VCaP (cell line): Measurements from ENCODE around the gene FGFR2.

Experiments used
- H3K27ac ChIP-seq: fragments of 450-650 bp; 2 replicates; pipeline ENCODE4 v1.5.1; 2017
- TF ChIP-seq, protein P1 (sequence below): fragments of 450-650 bp; conservative IDR thresholded peaks from 2 replicates; pipeline ENCODE4 v1.5.1; 2017; ENCODE audit warnings: mild to moderate bottlenecking, moderate library complexity

FGFR2 gene

DNA sequence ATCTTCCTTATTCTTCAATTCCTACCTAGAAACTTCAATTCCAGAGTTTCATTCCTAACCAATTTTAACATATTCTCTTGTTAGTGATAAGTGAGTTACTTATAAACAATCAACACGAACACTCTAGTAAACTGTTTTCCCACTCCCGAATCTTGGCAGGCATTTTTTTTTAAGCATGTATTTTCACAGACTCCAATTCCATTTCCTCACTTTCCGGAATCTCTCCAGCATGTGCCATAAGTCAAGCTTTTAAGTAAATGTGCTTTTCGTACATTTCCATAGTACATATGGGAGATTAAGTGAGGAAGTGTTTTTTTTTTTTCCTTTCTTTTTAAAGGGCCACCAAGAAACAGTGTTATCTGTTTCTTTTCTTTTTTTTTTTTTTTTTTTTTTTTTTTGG lies 89.1 kb downstream of the FGFR2 start:
- TF ChIP-seq, protein P1, sequence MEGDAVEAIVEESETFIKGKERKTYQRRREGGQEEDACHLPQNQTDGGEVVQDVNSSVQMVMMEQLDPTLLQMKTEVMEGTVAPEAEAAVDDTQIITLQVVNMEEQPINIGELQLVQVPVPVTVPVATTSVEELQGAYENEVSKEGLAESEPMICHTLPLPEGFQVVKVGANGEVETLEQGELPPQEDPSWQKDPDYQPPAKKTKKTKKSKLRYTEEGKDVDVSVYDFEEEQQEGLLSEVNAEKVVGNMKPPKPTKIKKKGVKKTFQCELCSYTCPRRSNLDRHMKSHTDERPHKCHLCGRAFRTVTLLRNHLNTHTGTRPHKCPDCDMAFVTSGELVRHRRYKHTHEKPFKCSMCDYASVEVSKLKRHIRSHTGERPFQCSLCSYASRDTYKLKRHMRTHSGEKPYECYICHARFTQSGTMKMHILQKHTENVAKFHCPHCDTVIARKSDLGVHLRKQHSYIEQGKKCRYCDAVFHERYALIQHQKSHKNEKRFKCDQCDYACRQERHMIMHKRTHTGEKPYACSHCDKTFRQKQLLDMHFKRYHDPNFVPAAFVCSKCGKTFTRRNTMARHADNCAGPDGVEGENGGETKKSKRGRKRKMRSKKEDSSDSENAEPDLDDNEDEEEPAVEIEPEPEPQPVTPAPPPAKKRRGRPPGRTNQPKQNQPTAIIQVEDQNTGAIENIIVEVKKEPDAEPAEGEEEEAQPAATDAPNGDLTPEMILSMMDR, result no peak
- no peak overlapping the region for H3K27ac ChIP-seq

DNA sequence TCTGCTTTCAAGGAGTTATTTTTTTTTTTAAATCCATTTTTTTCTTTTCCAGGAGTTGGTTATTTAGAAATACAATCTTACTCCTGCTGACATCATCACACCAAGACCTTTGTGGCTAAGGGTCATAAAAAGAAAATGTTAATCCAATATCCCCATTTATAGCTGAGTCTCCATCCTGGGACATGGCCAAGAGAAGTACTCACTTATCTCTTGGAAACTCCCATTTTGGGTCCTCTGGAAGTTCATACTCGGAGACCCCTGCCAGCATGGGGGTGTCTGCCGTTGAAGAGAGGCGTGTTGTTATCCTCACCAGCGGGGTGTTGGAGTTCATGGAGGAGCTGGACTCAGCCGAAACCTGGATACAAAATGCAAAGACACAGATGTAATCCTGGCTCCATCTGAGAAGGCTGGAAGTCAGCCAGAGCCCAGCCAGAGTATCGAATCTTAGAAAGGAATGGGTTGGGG lies 94.6 kb downstream of the FGFR2 start:
- H3K27ac ChIP-seq, result no peak overlapping the region
- TF ChIP-seq, protein P1, result no peak

DNA sequence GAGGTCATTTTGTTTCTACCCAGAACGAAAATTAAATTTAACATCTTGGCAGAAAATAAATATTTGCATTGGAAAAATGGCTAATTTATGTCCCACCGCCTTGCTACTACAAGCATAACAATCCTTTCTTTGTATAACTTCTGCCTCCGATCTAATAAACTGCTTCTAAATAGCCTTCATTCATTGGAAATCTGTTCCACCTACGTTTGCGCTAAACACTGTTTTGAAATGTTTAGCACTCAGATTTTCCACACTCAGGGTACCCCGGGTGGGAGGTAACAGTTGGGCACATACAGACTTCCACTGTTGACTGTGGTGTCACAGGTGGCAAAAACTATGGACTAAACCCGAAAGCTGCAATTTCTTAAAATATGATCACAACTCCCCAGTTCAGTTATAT lies 96.4 kb downstream of the FGFR2 start:
- TF ChIP-seq, protein P1, result no peak
- H3K27ac ChIP-seq, result no peak overlapping the region

DNA sequence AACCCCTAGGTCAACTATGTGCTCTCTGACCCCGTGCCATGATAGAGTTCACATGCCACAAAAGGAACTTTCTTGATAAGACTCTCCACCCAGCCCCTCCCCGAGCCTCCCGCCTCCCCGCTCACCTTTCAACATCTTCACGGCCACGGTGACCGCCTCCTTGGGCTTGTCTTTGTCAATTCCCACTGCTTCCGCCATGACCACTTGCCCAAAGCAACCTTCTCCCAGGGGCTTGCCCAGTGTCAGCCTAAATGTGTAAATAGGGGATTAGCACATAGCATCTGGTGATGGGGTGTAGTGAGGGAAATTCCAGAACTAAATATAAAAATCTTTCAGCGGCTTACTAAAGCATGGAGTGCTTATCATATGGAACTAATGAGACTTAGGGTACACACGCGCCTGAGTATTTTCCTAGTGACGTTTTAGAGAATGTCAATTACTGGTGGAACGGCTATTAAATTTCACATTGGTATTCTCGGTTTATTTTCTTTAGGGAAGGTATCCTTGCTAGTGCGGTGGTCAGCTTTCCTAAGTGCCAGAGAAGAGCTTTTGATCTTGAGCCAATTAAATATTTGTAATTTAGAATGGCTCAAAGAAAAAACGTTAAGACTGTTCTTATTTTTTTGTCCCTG lies 97.4 kb downstream of the FGFR2 start:
- TF ChIP-seq, protein P1, result no peak
- H3K27ac ChIP-seq, result no peak overlapping the region

DNA sequence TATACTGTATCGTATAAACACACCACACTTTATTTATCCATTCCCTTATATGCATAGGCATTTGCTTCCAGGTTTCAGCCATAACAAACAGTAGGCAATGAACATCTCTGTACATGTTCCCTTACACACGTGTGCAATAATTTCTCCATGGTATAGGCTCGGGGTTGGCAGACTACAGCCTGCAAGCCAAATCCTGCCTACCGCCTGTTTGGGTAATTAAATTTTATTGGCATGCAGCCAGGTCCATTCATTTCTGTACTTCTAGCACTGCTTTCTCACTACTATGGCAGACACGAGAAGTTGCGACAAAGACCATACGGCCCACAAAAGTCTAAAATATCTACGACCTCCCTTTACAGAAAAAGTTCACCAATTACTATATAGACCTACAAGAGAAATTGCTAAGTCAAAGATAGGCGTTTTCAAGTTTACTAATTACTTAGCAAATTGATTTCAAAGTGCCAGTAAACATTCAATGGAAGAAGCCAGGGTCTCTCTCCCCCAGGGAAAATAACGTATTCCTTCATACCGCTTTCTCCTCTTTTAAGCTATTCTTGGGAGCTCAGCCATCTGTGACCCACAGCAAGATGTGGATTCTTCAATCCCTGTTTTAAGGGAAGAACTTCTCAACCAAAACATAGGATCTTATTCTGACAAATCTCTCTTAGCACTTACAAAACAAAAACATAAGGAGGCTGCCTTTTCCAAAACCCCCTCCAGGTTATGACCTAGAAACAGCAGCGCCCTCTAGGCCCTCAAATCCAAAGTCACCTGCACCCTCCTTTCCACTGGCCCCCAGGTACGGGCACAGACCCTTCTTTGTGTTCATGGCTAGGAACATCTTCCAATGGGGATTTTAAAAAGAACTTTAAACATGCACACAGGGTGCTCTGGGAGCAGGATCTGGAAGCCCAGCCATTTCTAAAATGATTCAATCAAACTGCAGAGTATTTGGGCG lies 100.5 kb downstream of the FGFR2 start:
- H3K27ac ChIP-seq, result no peak overlapping the region
- TF ChIP-seq, protein P1, result no peak

DNA sequence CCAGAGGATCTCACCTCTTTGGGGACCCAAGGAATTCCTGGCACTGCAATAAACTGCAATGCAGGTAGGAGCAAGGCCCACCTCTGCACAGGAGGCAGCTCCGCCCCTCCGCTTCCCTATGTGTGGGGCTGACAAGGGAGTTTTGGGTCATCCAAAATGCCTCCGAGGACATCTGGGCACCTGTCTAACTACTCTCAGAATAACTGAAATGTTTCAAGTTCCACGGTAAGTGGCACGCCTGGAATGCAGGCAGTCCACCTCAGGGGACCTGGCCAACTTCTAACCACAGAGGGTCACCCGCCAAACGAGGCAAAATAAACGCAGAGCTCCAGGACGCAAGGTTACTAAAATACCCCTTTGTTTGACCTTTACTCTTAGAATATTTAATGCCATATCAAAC lies 102.5 kb downstream of the FGFR2 start:
- H3K27ac ChIP-seq, result no peak overlapping the region
- TF ChIP-seq, protein P1, result no peak

DNA sequence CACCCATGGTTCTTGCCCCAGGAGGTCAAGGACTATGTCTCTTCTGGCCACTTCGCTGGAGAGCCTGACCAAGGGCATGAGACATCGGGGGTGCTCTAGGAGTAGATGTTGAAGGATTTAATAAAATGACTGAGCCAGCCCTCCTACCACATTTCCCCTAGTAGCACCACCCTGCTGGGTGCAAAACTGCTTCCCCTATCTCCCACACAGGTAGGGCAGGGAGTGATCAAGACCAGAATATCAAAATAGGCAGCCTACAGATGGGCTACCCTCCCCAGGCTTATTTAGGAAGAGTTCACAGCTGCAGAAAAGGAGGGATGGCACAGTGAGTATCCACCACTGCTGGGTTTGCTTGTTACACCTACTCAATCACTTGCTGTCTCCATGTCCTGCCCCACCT lies 103.9 kb downstream of the FGFR2 start:
- TF ChIP-seq, protein P1, result no peak
- no peak overlapping the region for H3K27ac ChIP-seq
